ENCODE data around the gene DLG2.

DLG2 gene

DNA sequence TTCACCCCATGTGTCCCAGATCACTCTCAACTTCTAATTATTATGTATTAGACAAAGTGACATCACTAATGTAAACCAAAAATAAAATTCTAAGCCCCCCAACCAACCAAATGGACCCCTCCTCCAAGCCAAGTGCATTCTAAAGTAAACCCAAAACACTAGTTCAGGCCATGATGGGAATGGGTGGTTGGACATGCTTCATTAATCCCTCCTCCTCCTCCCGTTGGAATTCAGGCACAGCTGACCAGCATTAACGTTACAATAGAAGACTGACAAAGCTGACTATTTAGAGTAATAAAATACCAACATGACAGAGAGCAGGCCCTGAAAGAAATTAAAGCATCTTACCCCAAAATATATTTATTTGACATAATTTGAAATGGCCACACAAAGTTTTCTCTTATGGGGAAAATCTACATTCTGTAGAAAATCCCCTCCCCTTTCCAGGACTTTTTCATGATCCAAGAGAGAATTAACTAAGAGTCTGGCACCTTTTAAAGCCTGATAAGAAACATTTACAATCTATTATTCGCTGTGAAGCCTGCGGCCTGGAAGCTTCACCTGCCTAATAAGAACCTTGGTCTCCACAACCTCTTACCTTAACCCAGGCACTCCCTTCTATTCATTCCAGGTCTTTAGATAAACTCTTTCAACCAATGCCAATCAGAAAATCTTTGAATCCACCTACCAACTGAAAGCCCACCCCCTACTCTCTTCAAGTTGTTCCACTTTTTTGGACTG is 1392.5 kb downstream of the DLG2 start:
- DNase-seq = no peak

DNA sequence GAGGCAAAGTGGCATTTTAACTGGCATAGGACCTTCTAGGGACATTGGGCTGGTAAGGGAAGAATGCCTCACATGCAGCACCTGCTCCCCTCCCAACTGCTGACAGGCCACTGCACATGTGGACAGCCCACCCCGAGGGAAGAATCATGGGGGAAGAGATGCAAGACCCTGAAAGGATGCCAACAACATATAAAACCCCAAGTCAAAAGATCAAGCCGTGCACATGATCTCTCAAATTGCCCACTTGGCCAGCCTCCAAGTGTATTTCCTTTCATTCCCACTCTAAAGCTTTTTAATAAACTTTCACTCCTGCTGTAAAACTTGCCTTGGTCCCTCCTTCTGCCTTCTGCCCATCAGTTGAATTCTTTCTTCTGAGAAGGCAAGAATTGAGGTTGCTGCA is 1393.1 kb downstream of the DLG2 start:
- no peak for DNase-seq

DNA sequence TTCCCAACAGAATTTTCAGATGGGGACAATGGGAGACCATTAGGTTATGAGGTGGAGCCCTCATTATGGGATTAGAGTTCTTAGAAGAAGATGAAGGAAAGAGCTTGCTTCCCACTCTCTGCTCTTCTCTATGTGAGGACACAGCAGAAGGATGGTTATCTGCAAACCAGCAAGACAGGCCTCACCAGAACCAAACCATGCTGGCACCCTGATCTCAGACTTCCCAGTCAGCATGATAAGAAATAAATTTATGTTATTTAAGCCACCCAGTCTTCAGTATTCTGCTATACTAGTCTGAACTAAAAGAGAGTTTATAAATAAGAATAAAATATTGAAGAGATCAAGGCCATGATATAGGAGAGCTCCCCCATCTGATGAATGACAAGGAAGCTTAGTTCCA is 1394.6 kb downstream of the DLG2 start:
- no peak for DNase-seq

DNA sequence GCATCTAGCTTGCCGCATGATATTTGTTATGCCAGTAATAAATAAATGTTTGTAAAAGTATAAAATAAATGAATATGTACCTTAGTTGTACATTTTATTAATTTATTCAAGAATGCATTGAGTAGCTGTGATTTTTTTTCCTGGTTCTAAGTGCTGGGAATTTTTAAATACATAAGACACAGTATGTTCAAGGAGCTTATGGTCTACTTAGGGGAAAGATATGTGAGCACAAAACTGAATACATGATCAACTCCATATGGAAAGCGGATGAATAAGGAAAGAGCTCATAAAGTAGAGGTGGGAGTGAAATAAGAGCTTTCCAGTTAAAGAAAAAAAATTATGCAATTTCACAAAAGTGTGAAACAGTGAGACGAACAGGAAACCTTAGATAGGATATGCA is 1396.7 kb downstream of the DLG2 start:
- DNase-seq = no peak

DNA sequence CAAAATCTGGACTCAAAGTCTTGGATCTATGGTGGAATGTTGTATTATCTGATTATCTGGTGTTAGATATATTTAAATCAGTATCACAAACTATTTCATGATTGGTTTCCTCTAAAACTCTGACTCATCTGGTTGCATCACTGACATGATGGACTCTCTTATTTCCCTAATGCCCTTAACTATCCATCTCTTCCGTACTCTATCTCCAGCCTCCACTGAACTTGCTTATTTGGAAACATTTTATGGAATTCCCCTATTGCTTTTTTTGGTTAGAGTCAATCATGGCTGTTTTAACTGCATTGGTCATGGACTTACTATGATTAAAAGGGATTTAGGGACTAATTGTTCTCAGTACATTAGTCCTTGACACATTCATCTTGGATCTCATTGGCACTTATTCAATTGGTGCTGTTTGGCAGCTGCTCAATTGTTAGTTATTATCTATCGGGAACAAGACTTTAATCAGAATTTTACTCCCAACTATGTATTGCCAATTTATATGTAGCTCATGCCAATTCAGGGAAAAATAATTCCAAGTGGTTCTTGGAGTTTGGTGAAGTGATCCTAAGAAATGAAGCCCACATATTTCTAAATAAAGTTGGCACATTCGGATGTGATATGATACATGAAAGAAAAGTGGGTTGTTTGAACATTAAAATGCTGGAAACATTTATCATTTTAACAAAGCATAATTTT is 1399.0 kb downstream of the DLG2 start:
- no peak for DNase-seq

DNA sequence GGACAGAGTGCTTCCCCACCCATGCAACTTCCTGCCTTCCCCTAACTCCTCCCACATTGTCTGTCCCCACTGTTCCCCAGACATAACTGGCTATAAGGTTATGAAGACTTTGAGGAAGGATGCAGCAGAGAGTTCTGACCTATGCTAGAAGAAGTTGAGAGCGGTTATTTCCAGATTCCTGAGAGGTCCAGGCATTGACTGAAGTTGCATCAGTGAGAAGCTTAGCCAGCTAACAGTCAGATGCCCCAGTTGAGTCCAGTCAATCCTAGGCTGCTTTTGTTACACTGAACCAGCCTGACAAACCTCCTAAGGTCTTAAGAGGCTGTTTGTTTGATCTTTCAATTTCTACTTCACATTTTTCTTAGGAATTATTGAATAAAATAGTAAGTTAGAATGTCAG is 1403.1 kb downstream of the DLG2 start:
- DNase-seq = no peak

DNA sequence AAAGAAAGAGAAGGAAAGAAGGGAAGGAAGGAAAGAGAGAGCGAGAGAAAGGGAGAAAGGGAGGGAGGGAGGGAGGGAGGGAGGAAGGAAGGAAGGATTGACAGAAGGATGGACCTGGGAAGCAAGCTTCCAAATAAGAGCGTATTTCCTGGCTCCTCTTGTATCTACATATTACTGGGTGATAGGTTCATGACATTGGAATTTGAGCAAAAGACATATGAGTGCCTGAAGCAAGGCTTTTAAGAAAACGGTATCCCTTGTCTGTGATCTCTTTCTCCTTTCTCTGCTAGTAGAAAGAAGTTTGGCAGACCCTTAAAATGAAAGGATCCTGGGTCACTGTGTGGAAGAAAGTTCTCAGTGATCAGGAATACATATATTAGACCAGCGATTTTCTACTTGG is 1408.8 kb downstream of the DLG2 start:
- no peak for DNase-seq

DNA sequence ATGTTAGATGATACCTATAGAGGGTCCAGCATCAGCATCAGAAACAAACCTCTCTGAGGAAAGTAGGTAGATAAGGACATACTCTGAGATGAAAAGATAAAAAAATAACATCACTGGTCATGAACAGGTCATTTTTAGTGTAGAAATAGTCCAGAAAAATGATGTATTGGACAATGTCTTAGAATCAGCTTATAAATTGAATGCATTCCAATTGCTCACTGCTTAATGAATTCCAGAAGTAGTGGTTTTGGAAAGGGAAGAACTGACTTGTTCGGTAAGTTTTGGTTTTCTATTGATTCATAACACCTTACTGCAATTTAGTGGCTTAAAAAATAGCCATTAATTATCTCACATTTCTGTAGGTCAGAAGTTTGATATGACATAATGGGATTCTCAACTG is 1411.5 kb downstream of the DLG2 start:
- DNase-seq = no peak

DNA sequence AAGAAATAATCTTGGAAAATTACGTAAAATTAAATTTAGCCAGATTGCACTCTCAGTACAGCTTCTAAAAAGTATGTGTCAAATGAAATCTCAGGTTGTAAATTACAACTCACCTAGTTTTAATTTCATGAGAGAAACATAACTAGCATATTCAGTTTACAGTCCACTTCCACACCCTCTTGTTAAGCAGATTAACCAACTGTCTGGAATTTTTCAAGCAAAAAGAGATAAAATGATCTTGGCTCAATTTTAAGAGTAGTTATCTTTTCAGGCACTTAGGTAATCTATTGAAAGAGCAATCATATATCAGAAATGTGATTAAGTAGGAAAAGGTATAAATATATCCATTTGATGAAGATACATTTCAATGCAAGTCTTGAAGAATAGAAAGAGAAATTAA is 1412.6 kb downstream of the DLG2 start:
- no peak for DNase-seq

DNA sequence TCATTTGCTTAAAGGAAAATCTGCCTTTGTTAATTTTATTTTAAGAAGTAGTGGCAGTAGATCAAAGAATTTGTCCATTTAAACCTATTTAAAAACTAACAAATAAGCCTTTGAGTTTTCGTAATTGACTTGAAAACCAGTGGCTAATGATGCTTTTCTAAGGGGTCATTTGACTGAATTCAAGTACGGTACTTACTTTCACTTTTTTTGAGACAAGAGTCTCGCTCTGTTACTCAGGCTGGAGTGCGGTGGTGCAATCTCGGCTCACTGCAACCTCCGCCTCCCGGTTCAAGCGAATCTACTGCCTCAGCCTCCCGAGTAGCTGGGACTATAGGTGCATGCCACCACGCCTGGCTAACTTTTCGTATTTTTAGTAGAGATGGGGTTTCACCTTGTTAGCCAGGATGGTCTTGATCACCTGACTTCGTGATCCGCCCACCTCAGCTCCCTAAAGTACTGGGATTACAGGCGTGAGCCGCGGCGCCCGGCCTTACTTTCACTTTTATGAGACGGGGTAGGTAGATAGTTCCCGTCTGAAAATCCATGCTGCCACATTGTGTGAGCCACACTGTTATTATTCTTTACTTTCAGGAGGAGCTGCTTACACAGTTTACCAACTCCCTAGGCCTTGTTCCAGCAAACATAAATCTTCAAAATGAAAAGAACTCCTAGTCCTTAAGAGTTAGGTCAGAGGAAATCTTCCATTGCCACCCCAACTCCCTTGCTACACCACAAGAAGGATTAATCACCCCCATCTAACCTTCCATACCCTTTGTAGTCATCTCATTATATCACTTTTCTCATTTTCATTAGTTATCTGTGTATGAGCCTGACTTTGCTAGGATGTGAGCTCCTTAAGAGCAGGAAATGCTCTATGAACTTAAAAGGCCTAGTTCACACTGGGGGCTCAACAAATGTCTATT is 1414.4 kb downstream of the DLG2 start:
- no peak for DNase-seq

DNA sequence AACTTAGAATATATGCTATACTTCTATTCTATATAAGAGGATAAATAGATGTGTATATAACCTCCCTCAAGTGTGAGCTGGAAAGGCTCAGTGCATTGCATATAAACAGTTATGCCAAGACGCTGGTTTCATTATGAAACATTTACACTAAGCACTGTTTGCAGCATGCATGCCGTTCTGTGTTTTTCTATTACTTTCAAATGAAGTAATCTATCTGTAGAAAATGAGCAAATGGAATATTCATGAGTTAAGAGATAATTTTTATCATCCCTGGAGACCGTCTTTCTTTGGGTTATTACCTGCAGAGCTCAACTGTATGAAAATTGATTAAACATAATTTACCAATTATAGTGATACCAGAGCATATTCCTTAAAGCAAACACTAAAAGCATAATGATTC is 1415.2 kb downstream of the DLG2 start:
- no peak for DNase-seq

DNA sequence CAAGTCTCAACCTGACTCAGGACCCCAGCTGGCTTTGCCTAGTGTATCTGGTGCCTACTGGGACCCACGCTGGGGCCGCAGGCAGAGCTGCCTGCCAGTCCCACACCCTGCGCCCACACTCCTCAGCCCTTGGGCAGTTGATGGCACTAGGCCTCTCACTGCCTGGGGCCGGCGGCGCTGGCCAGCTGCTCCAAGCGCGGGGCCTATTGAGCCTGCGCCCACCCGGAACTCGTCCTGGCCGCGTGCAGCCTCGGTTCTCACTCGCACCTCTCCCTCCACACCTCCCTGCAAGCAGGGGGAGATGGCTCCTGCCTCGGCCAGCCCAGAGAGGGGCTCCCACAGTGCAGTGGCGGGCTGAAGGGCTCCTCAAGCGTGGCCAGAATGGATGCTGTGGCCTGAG is 1432.4 kb downstream of the DLG2 start:
- no peak for DNase-seq

DNA sequence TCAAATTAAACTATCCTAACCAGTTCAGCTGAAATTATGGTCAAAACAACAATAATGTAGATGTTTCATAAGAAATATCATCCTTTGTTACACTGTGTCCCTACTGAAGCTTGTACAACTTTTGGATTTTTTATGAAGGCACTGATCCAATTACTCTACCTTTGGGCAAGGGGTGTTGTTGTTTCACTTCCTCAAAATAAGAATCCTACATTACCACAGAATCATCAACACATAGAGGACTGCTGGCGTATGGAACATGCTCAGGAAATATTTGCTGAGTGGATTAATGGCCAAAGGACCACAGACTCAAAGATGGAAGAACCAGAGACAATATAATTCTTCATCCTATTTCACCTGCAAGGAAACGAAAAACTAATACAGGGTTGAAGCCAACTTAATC is 1433.4 kb downstream of the DLG2 start:
- no peak for DNase-seq

DNA sequence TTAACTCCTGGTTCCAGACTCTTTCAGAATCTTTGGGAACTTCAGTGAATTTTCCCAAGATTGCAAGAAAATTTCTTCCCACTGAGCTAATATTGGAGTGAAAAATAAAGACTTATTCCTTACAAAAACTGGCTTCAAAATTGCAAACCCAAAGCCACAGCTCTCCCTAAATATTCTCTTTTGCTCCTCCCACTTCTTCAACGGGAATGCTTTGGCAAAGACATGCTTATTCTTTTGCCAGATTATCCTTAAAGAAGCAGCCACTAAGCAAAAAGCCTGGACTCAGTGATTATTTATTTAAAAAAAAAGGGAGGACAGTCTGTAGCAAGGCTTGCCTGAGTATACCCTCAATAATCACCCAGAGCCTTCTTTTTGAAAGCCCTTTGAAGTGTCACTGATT is 1438.6 kb downstream of the DLG2 start:
- no peak for DNase-seq

DNA sequence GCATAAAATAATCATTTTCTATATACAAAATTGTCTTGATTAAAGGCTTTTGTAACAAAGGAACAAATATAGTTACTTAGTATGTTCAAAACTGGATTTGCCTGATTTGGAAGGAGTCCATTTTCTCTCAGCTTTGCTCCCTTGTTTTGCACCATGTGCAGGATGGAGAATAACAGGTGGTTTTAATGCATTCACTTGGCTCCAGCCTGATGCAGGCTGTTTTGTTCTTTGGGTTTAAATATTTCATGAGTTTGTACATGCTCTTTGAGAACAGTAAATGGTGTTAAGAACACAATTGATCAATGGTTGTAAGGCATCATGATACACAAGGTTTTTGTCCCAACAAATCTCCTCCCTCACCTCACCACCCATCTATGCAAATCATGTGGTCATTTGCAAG is 1454.1 kb downstream of the DLG2 start:
- DNase-seq = no peak

DNA sequence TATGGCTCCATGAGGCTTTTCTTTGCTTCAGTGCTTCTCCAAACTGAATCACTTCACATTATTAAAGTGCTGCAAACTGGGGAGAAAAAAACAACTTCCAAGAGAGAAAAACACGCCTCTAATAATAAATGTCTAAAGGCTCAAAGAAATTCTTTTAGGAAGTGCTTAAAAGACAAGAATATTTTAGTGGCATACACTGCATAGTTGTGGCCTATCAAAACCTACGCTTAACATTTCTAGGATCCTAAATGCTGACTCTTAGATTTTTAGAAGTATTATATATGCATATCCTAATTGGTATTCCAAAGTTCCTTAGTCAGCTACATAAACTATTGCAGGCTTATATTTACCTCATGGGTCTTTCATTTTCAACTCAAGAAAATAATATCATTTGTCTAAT is 1462.0 kb downstream of the DLG2 start:
- no peak for DNase-seq

DNA sequence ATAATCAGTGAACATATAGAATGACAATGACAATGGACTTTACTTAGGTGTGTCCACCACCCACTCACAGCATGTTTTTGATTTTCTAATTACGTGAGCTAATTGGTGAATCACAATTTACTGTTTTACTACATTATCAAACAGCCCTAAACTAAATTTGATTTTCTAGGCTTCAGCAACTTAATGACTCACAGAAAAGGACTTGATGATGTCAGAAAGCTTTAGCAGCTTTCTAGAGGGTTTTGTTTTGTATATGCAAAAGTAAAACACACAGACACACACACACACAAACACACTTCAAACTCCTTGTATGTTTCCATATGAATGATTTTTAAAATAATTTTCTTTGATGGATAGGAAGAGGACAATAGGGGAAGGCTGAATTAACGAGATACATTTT is 1462.4 kb downstream of the DLG2 start:
- DNase-seq = no peak

DNA sequence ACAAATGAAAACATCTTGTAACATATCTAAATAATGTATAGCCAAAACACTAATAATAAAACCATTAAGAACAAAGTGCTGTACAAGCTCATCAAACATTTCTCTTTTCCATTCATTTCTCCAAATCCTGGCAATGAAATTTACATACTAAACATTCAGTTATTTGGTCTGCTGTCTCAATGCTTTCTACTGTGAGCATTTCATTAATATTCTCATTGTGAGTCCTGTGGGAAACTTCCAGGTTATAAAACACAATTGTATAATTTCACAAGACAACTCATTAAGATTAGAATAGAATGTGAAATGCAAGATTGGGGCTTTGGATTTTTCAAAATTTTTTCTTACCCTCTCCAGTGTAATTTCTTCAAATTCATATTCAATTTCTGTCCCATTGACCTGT is 1464.0 kb downstream of the DLG2 start:
- DNase-seq = no peak

DNA sequence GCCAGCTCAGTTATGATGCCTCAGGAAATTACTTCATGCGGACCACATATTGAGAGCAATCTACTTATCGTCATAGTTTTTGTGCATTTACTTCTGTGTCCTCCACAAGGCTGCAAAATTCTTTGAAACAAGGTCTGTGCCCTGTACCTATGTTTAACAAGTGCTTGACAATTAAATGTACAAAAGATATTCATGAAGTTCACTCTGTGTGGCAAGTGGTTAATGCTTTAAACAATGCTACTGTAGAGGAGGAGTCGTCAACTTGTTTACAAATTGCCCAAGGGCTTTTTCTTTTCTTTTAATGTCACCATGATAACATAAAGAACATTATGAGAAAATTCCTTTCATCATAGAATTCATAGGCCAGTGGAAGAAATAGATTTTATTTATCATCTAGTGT is 1469.5 kb downstream of the DLG2 start:
- DNase-seq = no peak

DNA sequence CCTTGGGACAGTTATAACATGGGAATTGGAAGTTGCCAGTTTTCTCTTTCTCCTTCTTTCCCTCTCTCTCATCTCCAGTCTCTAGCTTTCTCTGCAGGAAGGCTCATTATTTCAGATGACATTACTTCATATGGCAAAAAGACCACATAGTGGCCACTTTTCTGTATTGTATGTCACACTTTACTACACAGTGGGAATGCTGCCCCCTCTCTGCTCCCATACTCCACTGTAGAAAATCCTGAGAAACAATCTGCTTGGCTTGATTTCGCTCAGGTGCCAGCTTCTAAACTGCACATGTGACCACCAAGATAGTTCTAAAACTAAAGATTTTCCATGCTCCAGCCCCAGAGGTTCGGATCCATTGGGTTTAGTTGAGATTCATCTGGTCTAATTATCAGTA is 1480.3 kb downstream of the DLG2 start:
- no peak for DNase-seq

DNA sequence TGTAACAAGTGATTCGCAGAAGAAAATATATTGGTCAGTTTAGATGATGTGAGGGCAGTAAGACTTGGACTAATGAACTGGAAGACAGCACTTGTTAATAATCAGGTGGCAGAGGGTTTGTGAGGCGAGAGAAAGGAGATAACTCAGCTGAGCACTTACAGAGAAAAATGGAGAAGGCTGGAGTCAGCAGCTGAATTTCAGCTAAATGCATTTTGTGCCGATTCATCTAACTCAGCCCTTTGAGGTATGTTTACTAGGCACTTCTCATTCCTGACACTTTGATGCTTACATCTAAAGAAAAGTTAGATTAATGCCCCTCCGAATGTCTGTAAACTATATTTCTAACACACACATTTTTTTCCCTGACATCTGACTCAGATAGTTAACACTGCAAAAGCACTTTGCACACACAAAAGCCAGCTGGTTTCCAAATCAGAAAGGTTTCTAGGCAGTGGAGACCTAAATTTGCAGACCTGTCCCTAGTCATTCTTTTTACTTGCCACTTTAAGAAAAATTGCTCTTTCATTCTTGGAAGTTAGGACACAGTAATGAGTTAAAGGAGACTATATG is 1481.4 kb downstream of the DLG2 start:
- DNase-seq = no peak

DNA sequence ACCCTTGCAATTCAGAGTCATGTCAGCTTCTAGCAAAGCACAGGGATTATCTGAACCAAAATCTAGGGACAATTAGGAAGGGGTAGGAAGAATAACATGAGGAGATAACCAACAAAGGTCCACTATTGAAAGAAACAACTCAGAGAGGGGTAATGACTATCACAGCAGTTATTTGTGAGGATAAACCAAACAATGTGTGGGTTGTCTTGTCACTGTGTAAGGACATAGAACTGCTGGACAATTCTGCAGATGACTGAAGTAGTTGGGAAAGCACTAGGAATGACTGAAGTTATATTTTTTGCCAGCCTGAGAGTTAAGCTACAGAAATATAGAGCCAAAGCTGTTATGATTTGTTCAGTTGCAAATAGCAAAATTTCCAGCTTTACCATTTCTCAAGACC is 1482.6 kb downstream of the DLG2 start:
- no peak for DNase-seq

DNA sequence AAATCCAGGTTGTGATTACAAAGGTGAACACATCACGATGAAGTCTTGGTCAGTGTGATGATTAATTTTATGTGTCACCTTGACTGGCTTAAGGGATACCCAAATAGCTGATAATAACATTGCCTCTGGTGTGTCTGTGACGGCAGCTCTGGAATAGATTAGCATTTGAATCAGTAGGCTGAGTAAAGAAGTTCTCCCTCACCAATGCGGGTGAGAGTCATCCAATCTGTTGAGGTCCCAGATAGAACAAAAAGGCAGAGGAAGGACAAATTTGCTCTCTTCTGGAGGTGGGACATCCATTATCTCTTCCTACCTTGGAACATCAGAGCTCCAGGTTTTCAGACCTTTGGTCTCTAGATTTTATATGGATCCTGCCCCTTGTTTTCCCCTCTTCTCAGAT is 1484.7 kb downstream of the DLG2 start:
- no peak for DNase-seq

Data from activated CD8-positive, alpha-beta memory T cell treated with anti-CD3 and anti-CD28 coated beads for 24 hours (primary cell).